Measurements from ENCODE around the gene DCC. TPM values are rescaled to one million over a fixed set of nuclear protein-coding genes. Genes with fewer than 3 reads are reported as not detected.

DCC gene
- total and polyA plus RNA-seq, 2 experiments from 2014 or later, result 0.53 to 0.73 TPM

- TF ChIP-seq CTCF (conservative IDR thresholded peaks at IDR 0.05; ENCODE audit: low read depth in 2 of 2), result no peak
- no peak for TF ChIP-seq ETS1 (IDR thresholded peaks at IDR 0.05)
- TF ChIP-seq POLR2AphosphoS5 (IDR thresholded peaks at IDR 0.05; ENCODE audit: low read depth), result no peak
Observed at GRCh38 chr18:53426666-53427184, 1086.7 kb downstream of the DCC start (continued).

DNA sequence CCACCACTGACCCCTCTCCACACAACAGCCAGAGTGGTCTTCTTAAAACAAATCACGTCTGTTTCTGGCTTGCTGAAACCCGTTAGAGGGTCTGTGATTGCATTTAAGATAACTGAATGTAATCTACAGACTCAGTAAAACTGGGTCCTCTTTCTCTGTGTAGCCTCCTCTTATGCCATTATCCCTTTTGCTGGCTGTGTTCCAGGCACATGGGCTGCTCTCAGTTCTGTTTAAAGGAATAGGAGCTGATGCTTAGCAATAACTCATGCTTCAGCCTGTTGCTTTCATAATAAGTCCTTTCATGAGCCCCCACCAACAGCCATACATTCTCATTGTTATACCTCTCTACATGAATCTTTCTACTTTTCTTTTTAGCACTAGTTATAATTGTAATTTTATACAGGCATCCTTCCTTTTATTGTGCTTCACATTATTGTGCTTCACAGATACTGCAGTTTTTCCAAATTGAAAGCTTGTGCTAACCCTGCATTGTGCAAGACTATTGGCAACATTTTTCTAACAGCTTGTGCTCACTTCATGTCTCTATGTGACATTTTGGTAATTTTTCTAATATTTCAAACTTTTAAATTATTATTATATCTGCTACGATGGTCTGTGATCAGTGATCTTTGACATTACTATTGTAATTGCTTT lies 1101.9 kb downstream of the DCC start:
- H3K4me1 Mint-ChIP-seq, result no peaks in the 10 kb centered on the region
- H3K4me1 ChIP-seq (ENCODE audit: insufficient read depth), result no peaks in the 10 kb centered on the region
- H3K4me2 ChIP-seq, result no peak overlapping the region
- ATAC-seq, result no peak
- no peaks in the 10 kb centered on the region for H3K27me3 Mint-ChIP-seq (ENCODE audit: insufficient read depth, low read depth, poor library complexity)
- no peak overlapping the region for H2AFZ ChIP-seq
- no peaks in the 10 kb centered on the region for H3F3A ChIP-seq (replicated peaks; ENCODE audit: low read depth)
- no peak overlapping the region for H3K4me3 Mint-ChIP-seq
- no peaks in the 10 kb centered on the region; the same call in 2 of the 3 replicates for H3K9me3 Mint-ChIP-seq
- H3K79me2 ChIP-seq (replicated peaks; ENCODE audit: insufficient read depth), result no peaks in the 10 kb centered on the region
- peaks cover 6% of the 10 kb centered on the region; the same call in 1 of the 2 replicates for H3K9me2 ChIP-seq (ENCODE audit: insufficient read depth)
- H3K27me3 ChIP-seq (ENCODE audit: insufficient read depth), result no peaks in the 10 kb centered on the region
- TF ChIP-seq REST (IDR thresholded peaks at IDR 0.05; ENCODE audit: unreplicated experiment), result no peak
- TF ChIP-seq ZNF114 (CRISPR knock-in tag; IDR thresholded peaks at IDR 0.05), result no peak
- no peak for TF ChIP-seq ETS1 (IDR thresholded peaks at IDR 0.05)
- no peak for TF ChIP-seq CREB1 (CRISPR knock-in tag; IDR thresholded peaks at IDR 0.05; ENCODE audit: low read depth)
- no peak for TF ChIP-seq STAT1 (IDR thresholded peaks at IDR 0.05; ENCODE audit: unreplicated experiment)
- TF ChIP-seq CTCF (conservative IDR thresholded peaks at IDR 0.05; ENCODE audit: low read depth in 2 of 2), result no peak
- no peak for TF ChIP-seq JUNB (IDR thresholded peaks at IDR 0.05; ENCODE audit: unreplicated experiment)
- TF ChIP-seq NANOG (IDR thresholded peaks at IDR 0.05; ENCODE audit: borderline replicate concordance), result no peak
- H4K20me1 ChIP-seq (replicated peaks; ENCODE audit: insufficient read depth), result no peaks in the 10 kb centered on the region
- no peaks in the 10 kb centered on the region for H3K36me3 ChIP-seq (ENCODE audit: insufficient read depth)
- no peaks in the 10 kb centered on the region for H3K36me3 Mint-ChIP-seq (ENCODE audit: low read depth)
- DNase-seq (ENCODE audit: low spot score), result no peak
- H3K4me3 ChIP-seq, result no peak overlapping the region
- H3K27ac Mint-ChIP-seq, result no peak overlapping the region
- no peak overlapping the region for H3K27ac ChIP-seq (ENCODE audit: low read depth)

Data from GM23338 (cell line).